Gastroesophageal sphincter (tissue), 3 donors: ENCODE measurements around the gene TANGO6.

Experiments used
- CTCF ChIP-seq, 4 experiments: fragments of 200-600 bp in 2 of 4; fragments of 450-650 bp in 2 of 4; sonication (generic) in 1 of 4; IDR thresholded peaks; one replicate each; pipeline ENCODE4 v1.5.1; 2017 to 2019; ENCODE audit warnings: antibody characterized with exemption in 4 of 4, mild to moderate bottlenecking in 2 of 4, moderate library complexity in 2 of 4
- POLR2A ChIP-seq, 2 donors: fragments of 450-650 bp; IDR thresholded peaks; one replicate each; pipeline ENCODE4 v1.6.1; 2017; ENCODE audit warnings: antibody characterized with exemption in 2 of 2, mild to moderate bottlenecking in 2 of 2, moderate library complexity in 1 of 2
- POLR2AphosphoS5 ChIP-seq: sonication (generic); formaldehyde crosslinking; IDR thresholded peaks from one replicate; pipeline ENCODE4 v1.6.1; 2017; ENCODE audit warnings: antibody characterized with exemption

GRCh38 chr16:69089091-69089910 is 246.0 kb downstream of the TANGO6 start:
- TF ChIP-seq CTCF (IDR thresholded peaks at IDR 0.05) (no peak), POLR2AphosphoS5 (no peak), POLR2A (IDR thresholded peaks at IDR 0.05) (no peak)
